Right lobe of liver (tissue), 4 donors: ENCODE measurements around the gene TM7SF3.

Experiments used
- CTCF ChIP-seq, 4 donors: fragments of 200-600 bp in 3 of 4; fragments of 450-650 bp in 1 of 4; IDR thresholded peaks; one replicate each; pipeline versions ENCODE4 v1.5.1 to v1.8.0; 2016 to 2022; ENCODE audit warnings: antibody characterized with exemption in 4 of 4, mild to moderate bottlenecking in 2 of 4
- POLR2A ChIP-seq: fragments of 450-650 bp; IDR thresholded peaks from one replicate; pipeline ENCODE4 v1.6.1; 2017; ENCODE audit warnings: antibody characterized with exemption, mild to moderate bottlenecking
- donor health status: DM: no; HTN: no; CAD: no.
- donor health status: DM: no; HTN: no; CAD: no.
- donor health status: DM: no; HTN: yes; CAD: no.

GRCh38 chr12:27018037-27018436, 3.9 kb upstream of the TM7SF3 start:
- TF ChIP-seq CTCF (IDR thresholded peaks at IDR 0.05): no peak
- TF ChIP-seq POLR2A: no peak
